GM18858 (cell line): Measurements from ENCODE around the gene BUB1B.

Experiments
- ATAC-seq: cut with Tn5 transposase; IDR thresholded peaks from one replicate; pipeline ENCODE4 v1.9.1; 2021; ENCODE audit not compliant: unreplicated experiment

Gene BUB1B

DNA sequence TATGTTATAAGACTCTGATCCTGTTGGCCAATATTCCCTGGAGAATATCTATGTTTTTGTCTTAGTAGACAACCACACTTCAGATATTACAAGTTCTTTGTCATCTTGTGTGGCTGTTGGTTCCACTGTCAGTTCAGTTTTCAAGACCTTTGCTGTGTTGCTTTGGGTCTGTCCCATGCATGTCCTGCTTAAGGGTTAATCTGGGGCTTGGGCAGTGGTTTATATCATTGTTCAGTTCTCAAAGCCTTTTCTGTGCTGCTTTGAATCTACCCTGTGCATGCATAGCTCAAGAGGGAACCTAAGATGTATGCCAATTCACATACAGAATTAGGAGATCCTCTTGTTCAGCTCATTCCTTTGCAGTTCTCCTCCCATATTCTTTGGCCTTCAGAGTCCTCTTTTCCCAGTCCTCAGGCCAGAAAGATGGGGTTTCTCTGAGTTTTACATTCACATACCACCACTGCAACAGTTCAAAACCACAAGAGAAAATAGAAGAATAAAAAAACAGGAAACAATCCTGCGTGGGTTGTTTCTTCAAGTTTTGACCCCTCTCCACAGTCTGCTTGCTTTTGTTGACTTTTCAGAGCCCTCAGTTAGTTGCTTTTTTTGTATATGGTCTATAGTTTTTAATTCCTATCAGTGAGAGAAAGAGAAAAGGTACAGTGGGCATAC, 21.6 kb downstream of the BUB1B start:
- no peak for ATAC-seq

DNA sequence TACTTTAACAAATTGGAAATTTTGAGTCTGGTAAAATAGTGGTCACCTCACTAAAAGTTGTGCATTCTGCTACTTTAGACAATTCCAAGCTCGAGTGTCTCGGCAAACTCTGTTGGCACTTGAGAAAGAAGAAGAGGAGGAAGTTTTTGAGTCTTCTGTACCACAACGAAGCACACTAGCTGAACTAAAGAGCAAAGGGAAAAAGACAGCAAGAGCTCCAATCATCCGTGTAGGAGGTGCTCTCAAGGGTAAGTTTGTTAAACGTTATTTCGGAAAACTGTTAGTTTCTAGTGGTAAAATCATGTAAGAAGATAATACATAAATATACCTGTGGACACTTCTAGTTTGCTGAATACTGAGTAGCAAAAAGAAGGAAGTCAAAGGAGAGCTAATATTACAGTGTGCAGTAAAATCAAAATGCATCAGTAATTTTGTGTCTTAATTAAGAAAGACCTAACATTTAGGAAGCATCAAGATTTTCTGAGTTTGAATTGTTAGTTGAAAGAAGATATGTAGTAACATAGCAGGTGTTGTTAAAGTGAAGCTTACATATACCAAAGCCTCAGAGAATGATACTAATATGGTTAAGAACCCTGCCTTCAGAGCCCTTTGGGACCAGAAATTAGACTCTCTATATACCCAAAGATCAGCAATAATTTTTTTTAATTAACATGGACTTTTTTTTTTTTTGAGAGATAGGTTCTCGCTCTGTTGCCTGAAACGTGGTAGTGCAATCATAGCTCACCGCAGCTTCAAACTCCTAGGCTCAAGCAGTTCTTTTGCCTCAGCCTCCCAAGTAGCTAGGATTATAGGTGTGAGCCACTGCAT, 23.0 kb downstream of the BUB1B start:
- no peak for ATAC-seq

DNA sequence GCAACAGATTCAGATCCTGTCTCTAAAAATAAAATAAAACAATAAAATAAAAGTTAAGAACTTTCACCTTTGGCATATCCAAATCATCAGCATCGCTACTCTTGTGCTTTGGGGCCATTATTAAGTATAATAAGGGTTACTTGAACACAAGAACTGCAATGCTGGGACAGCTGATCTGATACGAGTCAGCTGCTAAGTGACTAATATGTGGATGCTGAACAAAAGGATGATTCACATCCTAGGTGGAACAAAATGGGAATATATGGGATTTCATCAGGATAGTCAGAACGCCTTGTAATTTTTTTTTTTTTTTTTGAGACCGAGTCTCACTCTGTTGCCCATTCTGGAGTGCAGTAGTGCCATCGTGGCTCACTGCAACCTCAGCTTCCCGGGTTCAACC, 29.7 kb downstream of the BUB1B start:
- ATAC-seq = no peak

DNA sequence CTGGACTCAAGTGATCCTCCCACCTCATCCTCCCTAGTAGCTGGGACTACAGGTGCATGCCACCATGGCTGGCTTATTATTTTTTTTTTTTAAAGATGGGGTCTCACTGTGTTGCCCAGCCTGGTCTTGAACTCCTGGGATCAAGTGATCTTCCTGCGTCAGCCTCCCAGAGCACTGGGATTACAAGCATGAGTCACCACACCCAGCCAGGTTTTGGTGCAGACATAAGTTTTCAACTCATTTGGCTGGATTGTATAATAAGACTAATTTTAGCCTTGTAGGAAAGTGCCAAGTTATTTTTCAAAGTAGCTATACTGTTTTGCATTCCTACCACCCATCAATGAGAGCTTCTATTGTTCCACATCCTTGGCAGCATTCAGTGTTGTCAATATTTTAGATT, 32.1 kb downstream of the BUB1B start:
- no peak for ATAC-seq

DNA sequence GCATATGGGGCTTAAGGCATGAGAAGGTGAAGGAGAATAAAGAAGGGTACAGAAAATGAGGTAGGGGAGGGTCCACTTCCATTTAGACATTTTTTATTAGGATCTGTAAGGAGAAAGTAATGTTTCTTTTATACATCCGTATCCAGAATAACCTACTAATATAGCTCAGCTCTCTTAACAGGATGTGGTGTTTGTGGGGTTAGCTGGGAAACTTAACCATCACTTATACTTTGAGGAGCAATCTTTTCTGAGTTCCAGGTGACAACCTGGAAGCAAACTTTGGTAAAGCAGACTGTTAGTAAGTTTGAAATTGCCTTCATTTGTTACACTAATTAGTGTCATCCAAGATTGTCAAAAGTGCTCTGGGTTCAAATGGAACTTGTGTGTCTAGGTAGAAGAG, 36.6 kb downstream of the BUB1B start:
- ATAC-seq = no peak

DNA sequence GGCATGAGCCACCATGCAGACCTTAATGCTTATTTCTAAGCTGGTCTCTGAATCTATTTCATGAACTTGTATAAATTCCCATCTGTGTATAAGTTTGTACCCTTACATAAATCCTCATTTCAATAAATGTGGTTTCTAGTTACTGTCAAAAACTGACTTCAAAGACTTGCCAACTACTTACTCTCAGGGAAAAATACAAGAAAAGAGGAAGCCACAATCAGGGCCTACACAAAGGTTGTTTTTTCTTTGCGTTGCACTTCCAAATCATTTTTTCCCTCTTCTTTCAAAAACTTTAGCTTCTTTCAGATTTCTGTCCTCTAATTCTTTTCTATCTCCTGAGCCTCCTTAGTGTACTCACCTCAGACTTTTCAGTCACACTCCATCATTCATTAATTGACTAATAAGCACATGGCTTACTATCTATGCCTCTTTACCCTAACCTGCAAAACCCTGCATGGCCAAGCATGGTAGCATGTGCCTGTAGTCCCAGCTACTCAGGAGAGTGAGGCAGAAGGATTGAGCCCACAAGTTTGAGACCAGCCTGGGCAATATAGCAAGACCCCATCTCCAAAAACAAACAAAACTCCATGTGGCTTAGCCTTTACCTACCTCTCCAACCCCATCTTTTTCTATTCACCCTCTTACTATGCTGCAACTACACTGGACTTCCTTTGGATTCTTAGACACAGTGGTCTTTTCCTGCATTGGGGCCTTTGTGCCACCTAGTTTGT, 37.7 kb downstream of the BUB1B start:
- ATAC-seq = no peak

DNA sequence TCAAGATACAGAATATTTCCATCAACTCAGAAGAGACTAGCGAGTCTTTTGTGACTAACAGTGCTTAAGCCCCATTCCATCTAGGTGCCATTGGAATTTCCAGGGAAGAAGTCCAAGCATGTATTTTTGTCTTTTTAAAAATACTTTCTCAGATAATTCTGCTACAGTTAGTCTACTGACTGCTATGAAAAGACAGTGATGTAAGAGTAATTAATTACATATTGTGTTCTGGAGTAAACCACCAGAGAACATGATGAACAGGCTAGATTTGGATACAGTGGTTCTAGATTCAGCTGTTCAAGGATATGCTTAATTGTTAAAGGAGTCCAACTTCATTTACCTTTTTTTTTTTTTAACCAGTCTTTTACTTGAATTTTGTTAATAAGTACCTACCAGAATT, 43.2 kb downstream of the BUB1B start:
- ATAC-seq = no peak

DNA sequence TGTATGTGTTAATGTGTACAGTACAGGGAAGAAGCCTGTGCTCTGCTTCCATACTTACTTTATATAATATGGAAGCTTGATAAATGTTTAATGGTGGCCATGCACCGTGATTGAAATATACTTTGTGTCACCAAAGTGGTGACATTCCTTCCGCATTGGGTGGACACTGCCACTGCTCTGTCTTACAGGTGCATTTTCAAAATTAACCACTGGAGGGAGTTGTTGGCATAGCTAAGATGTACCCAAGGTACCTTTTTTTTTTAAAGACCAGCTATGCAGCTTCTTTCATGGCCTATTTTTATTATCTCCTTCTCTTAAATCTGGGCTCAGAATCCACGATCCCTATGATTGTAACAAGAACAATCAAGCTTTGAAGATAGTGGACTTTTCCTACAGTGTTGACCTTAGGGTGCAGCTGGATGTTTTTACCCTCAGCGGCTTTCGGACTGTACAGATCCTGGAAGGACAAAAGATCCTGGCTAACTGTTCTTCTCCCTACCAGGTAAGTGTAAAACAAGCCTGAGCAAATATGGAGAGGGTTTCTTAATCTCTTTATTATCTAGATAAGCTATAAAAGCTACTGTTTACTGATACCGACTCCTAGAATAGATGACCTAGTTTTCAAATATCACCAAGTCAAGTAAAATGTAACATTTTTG, 56.4 kb downstream of the BUB1B start:
- no peak for ATAC-seq

DNA sequence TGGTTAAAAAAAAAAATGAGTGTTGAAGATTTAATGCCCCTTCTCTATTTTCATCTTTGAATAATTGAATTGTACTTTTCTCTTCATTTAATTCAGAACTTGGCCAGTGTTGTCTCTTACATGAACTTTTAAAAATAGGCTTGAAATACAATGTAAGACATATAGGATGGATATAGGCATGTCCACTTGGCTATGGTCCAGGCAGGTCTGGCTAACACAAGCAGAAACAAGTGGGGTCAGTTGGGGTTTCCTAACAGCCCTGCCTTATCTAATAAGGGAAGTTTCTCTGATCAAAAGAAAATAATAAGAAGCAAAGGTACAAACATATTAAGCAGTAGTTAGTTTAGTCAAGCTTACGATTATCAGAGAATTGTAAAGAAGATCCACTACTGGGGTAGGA, 58.9 kb downstream of the BUB1B start:
- no peak for ATAC-seq

DNA sequence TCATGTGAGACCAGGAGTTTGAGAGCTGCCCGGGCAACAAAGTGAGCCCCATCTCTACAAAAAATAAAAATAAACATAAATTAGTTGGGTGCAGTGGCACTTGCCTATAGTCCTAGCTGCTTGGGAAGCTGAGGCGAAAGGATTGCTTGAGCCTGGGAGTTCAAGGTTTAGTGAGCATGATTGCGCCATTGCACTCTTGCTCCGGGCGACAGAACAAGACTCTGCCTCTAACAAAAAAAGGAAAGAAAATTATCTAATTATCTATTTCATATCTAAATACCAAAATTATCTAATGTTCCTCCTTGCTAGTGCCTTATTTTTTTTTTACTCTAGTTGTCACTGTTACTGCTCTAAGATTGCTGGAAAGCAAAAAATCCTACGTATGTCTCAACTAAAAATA, 61.3 kb downstream of the BUB1B start:
- ATAC-seq = no peak

DNA sequence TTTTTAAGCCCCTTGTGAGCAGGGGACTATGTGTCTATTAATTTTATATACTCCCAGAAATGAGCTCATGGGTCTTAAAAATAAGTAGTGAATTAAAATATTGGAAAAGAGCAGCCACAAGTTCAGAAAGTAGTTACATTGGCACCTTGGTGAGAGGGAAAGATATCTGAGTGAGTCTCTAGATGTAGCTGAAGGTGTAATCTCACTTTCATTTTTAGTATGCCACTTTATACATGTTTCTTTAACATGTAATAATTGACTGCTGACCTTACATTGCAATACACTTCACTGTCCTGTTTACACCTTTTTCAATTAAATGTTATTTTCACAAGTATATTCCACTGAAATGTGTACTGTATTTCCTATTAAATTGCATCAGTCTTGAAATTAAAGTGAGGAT, 65.9 kb downstream of the BUB1B start:
- no peak for ATAC-seq

DNA sequence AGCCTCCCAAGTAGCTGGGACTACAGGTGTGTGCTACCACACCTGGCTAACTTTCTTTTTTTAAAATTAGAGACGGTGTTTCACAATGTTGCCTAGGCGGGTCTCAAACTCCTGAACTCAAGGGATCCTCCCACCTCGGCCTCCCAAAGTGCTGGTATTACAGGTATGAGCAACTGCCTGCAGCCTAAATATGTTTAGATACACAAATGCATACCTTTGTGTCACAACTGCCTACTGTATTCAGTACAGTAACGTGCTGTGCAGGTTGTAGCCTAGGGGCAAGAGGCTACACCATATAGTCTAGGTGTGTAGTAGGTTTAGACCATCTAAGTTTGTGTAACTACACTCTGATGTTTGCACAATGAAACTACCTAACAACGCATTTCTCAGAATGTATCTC, 68.4 kb downstream of the BUB1B start:
- ATAC-seq = no peak

DNA sequence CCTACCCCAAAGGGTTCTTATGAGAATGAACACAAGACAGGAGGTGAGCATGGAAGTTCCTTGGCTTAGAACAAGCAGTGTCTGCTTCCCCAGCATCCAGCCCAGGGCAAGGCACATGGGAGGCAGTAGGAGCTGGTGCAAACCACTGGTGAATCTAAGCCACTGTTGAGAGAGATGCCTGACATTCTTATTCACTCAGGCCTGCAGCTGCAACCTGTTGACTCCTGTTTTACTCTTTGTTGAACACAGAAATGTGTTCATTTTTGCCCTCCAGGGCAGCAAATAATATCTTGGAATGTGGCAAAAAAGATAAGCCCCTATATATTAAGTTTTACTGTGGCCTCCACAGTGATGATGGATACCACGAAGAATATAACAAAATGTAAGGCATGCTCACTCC, 69.1 kb downstream of the BUB1B start:
- ATAC-seq = no peak

DNA sequence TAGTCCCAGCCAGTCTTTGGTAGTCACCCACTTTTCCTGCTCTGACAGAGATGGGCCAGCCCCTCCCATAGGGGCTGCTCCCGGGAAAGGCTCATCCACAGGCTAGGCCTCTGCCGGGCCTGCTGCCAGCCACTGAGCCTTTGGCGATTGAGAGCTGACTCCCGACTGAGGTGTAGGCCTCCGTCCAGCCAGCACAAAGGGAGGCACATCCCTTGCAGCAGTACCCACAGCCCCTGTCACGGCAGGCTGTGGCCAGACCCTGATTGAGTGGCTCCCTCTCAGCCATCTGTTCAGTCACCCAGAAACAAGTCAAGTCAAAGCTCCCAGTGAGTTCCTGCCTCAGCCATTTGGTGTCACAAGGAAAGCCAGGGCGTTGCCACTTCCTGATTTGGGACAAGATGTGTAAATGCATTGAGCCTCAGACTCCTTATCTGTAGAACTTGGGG, 71.8 kb downstream of the BUB1B start:
- no peak for ATAC-seq

DNA sequence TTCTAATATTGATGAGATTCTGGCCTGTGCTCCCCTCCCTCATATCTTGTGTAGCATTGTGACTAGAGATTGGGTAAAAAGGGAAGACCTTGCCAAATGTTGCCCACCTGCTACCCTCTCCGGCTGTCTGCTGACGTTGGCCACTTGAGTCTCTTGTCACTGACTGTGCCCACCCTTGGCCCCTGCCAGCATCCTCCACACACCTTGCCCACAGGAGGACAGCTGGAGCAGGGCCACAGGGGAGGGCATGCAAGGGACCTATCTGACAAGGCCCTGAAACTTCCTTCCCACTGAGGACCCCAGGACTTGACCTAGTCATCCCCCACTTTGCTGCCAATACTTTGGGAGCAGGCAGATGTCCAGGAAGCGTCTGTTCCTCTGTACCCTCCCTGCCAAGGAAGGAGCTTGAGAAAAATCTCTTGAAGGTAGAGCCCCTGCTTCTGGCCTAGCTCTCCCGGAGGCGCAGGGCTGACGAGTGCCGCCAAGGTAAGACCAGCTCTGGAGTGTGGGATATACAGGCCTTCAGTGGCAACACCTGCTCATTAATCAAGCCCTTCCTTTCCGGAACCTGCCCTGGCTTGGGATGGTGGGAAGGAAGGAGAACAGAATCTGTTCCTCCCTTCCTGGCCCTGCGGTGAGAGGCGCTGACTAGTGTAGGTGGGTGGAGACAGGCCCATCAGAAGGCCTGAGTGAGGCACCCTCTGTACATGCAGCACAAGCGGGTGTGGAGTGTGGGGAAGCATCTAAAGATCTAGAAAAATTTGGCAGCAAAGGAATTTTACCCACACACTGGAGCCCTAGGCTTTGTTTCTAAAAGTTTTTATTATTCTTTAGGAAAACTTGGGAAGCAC, 73.1 kb downstream of the BUB1B start:
- no peak for ATAC-seq

DNA sequence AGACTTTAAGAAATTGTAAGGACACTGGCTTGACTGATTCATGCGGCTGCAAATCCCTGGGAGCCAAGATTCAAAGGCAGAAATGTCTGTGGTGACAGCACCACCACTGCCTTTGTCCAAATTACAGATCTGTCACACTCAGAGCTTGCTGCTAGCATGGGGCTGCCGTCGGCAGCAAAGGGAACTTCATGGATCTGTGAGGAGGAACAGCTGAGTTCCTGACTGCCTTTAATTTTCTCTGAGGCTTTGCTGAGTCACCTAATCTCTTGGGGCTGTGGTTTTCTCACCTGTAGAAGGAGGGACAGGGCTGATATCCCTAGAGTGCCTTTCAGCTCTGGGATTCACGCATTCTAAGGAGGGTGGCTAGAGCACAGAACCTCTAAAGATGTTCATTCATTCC, 73.9 kb downstream of the BUB1B start:
- no peak for ATAC-seq

DNA sequence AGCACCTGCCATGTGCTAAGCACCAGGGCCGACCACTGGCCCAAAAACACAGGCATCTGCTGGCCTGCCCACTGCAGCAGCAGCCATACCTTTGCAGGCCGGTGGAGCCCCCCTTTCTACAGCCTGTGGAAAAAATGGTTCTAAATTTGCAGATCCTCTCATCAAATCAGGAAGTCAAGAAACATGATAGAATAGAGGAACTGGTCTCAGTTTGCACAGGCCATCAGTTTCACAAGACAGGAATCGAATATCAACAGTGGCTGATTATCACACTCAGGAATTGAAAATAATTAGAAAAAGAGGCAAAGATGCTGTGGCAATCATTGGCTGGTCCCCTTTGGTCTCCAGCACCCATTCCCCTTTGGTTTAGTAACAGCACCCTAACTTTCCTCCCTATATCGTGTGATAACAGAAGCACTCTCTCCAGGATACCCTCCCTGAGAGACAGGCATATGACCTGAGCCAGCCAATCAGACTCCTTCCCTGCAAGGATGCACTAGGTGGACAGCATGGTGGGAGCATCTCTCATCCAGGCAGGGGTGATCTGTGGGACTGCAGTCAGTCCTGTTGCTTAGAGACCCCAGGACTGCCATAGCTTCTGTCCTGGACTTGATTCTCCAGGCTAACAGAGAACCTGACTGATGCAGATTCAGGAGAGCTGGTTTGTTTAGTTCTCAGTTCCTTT, 74.5 kb downstream of the BUB1B start:
- no peak for ATAC-seq

DNA sequence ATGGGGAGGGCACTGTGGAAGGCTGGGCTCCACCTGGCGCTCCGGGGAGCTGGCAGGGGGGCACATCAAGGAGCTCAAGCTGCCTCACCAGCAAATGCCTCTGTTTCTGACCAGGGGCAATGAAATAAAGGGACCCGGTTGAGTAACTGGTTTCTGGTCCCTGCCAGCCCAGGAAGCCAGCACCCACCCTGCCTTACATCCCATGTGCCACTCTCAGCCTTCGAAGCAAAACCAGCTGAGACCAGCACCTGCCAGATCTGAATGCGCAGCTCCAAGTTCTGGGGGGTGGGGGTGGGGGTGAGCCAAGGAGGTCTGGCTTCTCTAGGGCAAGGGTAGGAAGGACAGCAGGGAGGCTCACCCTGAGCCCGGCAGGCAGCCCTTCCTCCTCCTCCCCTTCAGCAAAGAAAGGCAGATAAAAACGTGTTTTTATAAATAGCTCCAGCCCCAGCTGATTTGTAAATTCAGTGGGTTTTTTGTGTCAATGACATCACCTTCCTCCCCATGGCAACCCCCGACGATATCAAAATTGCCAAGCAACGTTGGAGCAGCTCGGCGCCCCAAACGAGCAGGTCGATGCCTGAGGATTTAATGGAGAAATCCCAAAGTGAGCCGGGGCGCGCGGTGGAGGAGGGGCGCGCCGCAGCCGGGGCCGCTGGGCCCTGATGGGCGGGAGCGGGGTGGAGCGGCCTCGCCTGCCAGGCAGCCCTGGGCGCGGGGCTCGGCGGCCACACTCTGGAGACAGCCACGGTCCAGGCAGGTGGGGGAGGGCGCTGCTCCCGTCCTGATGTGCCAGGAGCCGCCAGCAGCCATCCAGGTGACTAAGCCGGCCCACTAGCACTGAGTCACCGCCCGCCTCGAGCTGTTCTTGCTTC, 77.9 kb downstream of the BUB1B start, which contains the start of gene PAK6:
Gene PAK6 (plus strand): TSS at position 532 of the 872 bp plus-strand sequence. CDS start 25,723 bp downstream, outside the sequence.
- ATAC-seq = no peak

DNA sequence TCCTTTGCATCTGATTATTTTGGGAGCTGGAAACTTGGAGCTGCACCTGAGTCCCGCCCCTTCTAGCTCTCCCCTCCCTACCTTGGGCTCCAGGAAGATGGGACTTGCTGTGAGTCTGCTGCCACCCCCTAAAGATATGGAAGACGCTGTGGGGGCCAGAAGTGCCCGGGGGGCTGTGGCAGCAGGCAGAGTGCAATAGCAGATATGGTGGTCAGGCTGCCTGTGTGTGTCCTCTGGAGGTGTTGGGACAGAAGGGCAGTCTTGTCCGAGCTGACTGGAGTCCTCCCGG, 78.5 kb downstream of the BUB1B start:
- ATAC-seq = no peak
